GM23248 (cell line): ENCODE results near the gene SEPSECS. TPM values are rescaled to one million over a fixed set of nuclear protein-coding genes. Genes with fewer than 3 reads are reported as not detected.

ENCODE experiments used
- DNase-seq: peaks from one replicate; pipeline ENCODE4 v3.0.0-alpha.2; 2015
- H2AFZ ChIP-seq: fragments of 200-600 bp; sonication (generic); 2 replicates; pipeline ENCODE4 v1.6.1; 2016; ENCODE audit warnings: antibody characterized with exemption
- H3F3A ChIP-seq: fragments of 200-600 bp; sonication (generic); 2 replicates; pipeline ENCODE4 v1.6.1; 2016; ENCODE audit warnings: mild to moderate bottlenecking, antibody characterized with exemption, mixed run types; ENCODE audit not compliant: insufficient read depth
- H3K27ac ChIP-seq: fragments of 200-600 bp; sonication (generic); 2 replicates; pipeline ENCODE4 v1.5.1; 2016; ENCODE audit warnings: mild to moderate bottlenecking
- H3K27me3 ChIP-seq: fragments of 200-600 bp; sonication (generic); replicated peaks from 2 replicates; pipeline ENCODE4 v1.6.1; 2016; ENCODE audit warnings: mild to moderate bottlenecking; ENCODE audit not compliant: insufficient read depth
- H3K36me3 ChIP-seq: fragments of 200-600 bp; sonication (generic); 2 replicates; pipeline ENCODE4 v1.6.1; 2016; ENCODE audit warnings: low read depth, mild to moderate bottlenecking
- H3K4me1 ChIP-seq: fragments of 200-600 bp; sonication (generic); 2 replicates; pipeline ENCODE4 v1.6.1; 2016; ENCODE audit warnings: mild to moderate bottlenecking; ENCODE audit not compliant: insufficient read depth
- H3K4me2 ChIP-seq: fragments of 200-600 bp; sonication (generic); one replicate; pipeline ENCODE4 v1.6.1; 2016; ENCODE audit warnings: mild to moderate bottlenecking; ENCODE audit not compliant: unreplicated experiment
- H3K4me3 ChIP-seq: fragments of 200-600 bp; sonication (generic); 2 replicates; pipeline ENCODE4 v1.5.1; 2016; ENCODE audit warnings: mild to moderate bottlenecking
- H3K79me2 ChIP-seq: fragments of 200-600 bp; sonication (generic); 2 replicates; pipeline ENCODE4 v1.6.1; 2016; ENCODE audit warnings: mild to moderate bottlenecking; ENCODE audit not compliant: insufficient read depth
- H3K9ac ChIP-seq: fragments of 200-600 bp; sonication (generic); 2 replicates; pipeline ENCODE4 v1.6.1; 2016; ENCODE audit warnings: mild to moderate bottlenecking
- H3K9me2 ChIP-seq: fragments of 200-600 bp; sonication (generic); 2 replicates; pipeline ENCODE4 v1.6.1; 2016; ENCODE audit warnings: mixed run types, mild to moderate bottlenecking, moderate library complexity; ENCODE audit not compliant: insufficient read depth
- H3K9me3 ChIP-seq: fragments of 200-600 bp; sonication (generic); one replicate; pipeline ENCODE4 v1.6.1; 2017; ENCODE audit warnings: low read depth
- H4K20me1 ChIP-seq: fragments of 200-600 bp; sonication (generic); 2 replicates; pipeline ENCODE4 v1.6.0; 2016; ENCODE audit not compliant: insufficient read depth
- EZH2 ChIP-seq: fragments of 200-600 bp; sonication (generic); IDR thresholded peaks from 2 replicates; pipeline ENCODE4 v1.6.1; 2018; ENCODE audit warnings: antibody characterized with exemption, mild to moderate bottlenecking; ENCODE audit not compliant: insufficient read depth, poor library complexity, severe bottlenecking
- EZH2phosphoT487 ChIP-seq: fragments of 200-600 bp; sonication (generic); IDR thresholded peaks from 2 replicates; pipeline ENCODE4 v1.6.1; 2018; ENCODE audit warnings: antibody characterized with exemption, moderate library complexity, mild to moderate bottlenecking, low read depth; ENCODE audit not compliant: insufficient read depth
- WGBS, 2 experiments: methylation state at CpG; one replicate each; pipeline ENCODE4 v1.1.6; 2015 to 2017; ENCODE audit warnings: low lambda C conversion rate in 2 of 2, low coverage in 1 of 2; ENCODE audit errors: missing lambda C conversion rate in 2 of 2; 5-methylcytosine and 5-hydroxymethylcytosine counted together
- in situ Hi-C: fragments of 300-500 bp; cut with MboI; formaldehyde crosslinking; loops from 2 replicates; pipeline ENCODE4 v1.15.0; 2020
- polyA plus RNA-seq: library from polyadenylated mRNA; unstranded; fragments of >200 nt; fragmentation: Nextera tagmentation; extraction: Ambion mirVana; gene quantifications from 2 replicates; pipeline ENCODE4 v1.2.1, GENCODE V29; 2016
- total RNA-seq: library from RNA; depleted of rRNA; stranded (reverse); fragments of >200 nt; shearing (Covaris generic); gene quantifications from 2 replicates; pipeline ENCODE4 v1.2.3, GENCODE V29; 2014

Gene SEPSECS
- total and polyA plus RNA-seq, 2 experiments from 2014 or later: 4.9 TPM

DNA sequence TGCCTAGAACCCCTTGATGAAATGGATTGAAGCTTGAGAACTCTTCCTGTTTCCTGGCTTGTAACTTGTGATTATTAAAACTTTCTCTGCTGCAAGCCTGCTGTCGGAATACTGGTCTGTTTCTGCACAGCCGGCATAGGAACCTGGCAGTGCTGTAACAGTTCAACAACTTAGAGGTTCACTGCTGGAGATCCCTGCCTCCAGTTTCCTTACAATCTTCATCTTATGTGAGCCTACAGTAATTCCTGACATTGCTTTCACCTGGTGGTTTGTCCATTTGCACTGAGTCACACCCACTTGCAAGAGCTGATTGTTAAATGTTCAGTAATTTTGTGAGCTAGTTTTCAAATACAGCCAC lies 1.3 kb upstream of the SEPSECS start:
- Histone ChIP-seq H3K9ac (peak overlapping the region; percentile 83), H3K36me3 (no peaks in the 10 kb centered on the region), H3K27me3 (no peaks in the 10 kb centered on the region), H3K4me2 (peak overlapping the region; percentile 82), H3K27ac (peak overlapping the region; percentile 85), H4K20me1 (no peaks in the 10 kb centered on the region), H3K9me2 (no peaks in the 10 kb centered on the region), H3F3A (peaks cover 21% of the 10 kb centered on the region), H3K4me1 (peaks cover 20% of the 10 kb centered on the region), H3K4me3 (peak overlapping the region; percentile 91), H3K79me2 (peaks cover 19% of the 10 kb centered on the region), H2AFZ (peak overlapping the region; percentile 96), H3K9me3 (no peaks in the 10 kb centered on the region)
- no peak for TF ChIP-seq EZH2phosphoT487
- no peak for TF ChIP-seq EZH2
- 17 to 18% methylated on average over 2 of the region's 2 CpGs for WGBS, 2 experiments
- DNase-seq: peak; percentile 50
- in situ Hi-C loops: no loop called here

DNA sequence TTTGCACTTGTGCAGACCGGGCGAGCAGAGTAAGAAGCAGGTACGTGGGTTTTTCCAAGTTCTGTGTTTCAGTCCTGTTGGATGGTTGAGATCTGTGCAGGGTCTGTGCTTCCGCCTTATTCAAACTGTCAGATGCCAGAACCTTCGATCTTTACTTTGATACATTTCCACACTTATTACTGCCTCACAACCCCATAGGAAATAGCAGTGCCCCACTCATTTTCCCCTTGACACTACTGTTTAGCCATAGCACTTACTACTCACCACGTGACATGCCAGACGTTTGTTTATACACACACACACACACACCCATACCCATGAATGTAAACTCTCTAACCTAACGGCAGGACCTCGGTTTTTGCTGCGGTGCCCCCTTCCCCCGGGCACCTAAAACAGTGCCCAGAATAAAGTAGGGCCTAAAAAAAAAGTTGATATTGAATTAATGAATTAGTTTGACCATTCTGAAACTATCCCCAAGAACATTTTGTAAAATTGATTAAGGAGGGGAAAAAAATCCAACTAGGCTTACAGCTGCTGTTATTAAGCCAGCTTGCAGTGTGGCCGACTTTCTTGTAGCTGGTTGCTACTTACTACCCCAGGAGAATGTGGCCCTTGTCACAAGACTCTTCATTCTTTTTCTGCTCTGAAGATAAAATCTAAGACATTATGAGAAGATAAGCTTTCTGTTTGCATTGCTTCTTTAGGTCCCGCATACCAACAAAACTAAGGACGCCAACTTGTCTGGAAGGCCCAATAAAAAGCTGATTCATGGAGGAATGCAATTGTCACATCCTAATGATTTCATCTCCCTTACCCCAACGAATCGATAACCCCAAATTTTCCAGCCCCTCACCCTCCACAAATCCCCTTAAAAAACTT lies 704 bp upstream of the SEPSECS start:
- Histone ChIP-seq H3K79me2 (peaks cover 19% of the 10 kb centered on the region), H3K4me1 (peaks cover 20% of the 10 kb centered on the region), H2AFZ (peak overlapping the region; percentile 96), H4K20me1 (no peaks in the 10 kb centered on the region), H3F3A (peaks cover 21% of the 10 kb centered on the region), H3K9me3 (no peaks in the 10 kb centered on the region), H3K4me3 (peak overlapping the region; percentile 91), H3K36me3 (no peaks in the 10 kb centered on the region), H3K27ac (peak overlapping the region; percentile 85), H3K27me3 (no peaks in the 10 kb centered on the region), H3K9ac (peak overlapping the region; percentile 83), H3K9me2 (no peaks in the 10 kb centered on the region), H3K4me2 (peak overlapping the region; percentile 82)
- in situ Hi-C loops: no loop called here
- TF ChIP-seq EZH2phosphoT487 (no peak), EZH2 (no peak)
- 2% methylated on average over 16 of the region's 16 CpGs for WGBS, 2 experiments
- peak; percentile 66 for DNase-seq

DNA sequence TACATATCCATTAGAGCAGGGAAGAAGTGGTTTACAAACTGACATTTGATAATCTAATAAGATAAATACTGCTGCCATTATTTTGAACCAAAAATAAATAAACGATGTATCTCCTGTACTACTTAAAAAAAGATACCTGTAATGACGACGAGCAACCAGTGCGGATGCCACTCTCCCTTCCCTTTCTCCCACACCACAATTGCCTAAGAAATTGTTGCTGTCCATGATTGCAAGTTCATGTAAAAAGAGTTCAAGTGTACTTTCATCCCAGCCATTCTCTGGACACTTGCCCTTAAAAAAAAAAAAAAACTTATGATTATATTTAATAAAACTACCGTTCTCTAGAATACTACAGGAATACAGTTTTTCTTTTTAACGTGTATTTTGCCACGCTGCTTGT lies 1.4 kb downstream of the SEPSECS start:
- H3F3A ChIP-seq: peaks cover 21% of the 10 kb centered on the region
- H3K27ac ChIP-seq: no peak overlapping the region
- H3K4me1 ChIP-seq: peaks cover 20% of the 10 kb centered on the region
- no peak for DNase-seq
- H3K9ac ChIP-seq: no peak overlapping the region
- 92 to 96% methylated on average over 7 of the region's 7 CpGs for WGBS, 2 experiments
- H3K4me2 ChIP-seq: no peak overlapping the region
- H3K9me2 ChIP-seq: no peaks in the 10 kb centered on the region
- TF ChIP-seq EZH2phosphoT487: no peak
- no peak for TF ChIP-seq EZH2
- no peaks in the 10 kb centered on the region for H3K9me3 ChIP-seq
- peak overlapping the region; percentile 91; the same call in 1 of the 2 replicates for H3K4me3 ChIP-seq
- H3K27me3 ChIP-seq: no peaks in the 10 kb centered on the region
- no peaks in the 10 kb centered on the region for H4K20me1 ChIP-seq
- H2AFZ ChIP-seq: no peak overlapping the region
- in situ Hi-C loops: no loop called here
- peaks cover 19% of the 10 kb centered on the region for H3K79me2 ChIP-seq
- no peaks in the 10 kb centered on the region for H3K36me3 ChIP-seq

DNA sequence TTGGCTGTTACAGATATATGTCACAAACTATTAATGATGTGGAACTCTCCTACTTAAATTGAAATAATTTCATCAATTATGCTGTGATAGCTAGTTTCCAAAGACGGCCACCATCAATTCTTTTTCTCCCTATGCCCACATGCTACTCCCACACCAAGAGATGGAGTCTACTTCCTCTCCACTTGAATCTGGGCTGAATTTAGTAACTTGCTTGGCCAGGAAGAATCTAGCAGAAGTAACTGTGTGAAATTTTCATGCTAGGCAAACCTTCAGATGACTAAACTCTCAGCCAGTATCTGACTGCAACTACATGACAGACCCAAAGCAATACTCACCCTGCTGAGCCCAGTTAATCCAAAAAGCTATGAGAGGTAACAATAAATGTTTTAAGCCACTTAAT lies 3.2 kb downstream of the SEPSECS start:
- H4K20me1 ChIP-seq: no peaks in the 10 kb centered on the region
- no peaks in the 10 kb centered on the region for H3K36me3 ChIP-seq
- H3K27ac ChIP-seq: no peak overlapping the region
- peaks cover 14% of the 10 kb centered on the region for H3K4me1 ChIP-seq
- H3K9me3 ChIP-seq: no peaks in the 10 kb centered on the region
- no peak overlapping the region for H3K4me2 ChIP-seq
- peaks cover 16% of the 10 kb centered on the region for H3F3A ChIP-seq
- H3K9me2 ChIP-seq: no peaks in the 10 kb centered on the region
- no peak for DNase-seq
- no peak overlapping the region for H2AFZ ChIP-seq
- no peak for TF ChIP-seq EZH2phosphoT487
- no peak for TF ChIP-seq EZH2
- in situ Hi-C loops: no loop called here
- H3K79me2 ChIP-seq: peaks cover 13% of the 10 kb centered on the region
- no peak overlapping the region for H3K4me3 ChIP-seq
- H3K27me3 ChIP-seq: no peaks in the 10 kb centered on the region
- H3K9ac ChIP-seq: no peak overlapping the region
- WGBS, 2 experiments: 97 to 100% methylated on average over 1 of the region's 1 CpG
